GM19468 (cell line): ENCODE results near the gene BTBD9.

Experiments
- ATAC-seq: cut with Tn5 transposase; IDR thresholded peaks from one replicate; pipeline ENCODE4 v1.9.1; 2021; ENCODE audit warnings: mild to moderate bottlenecking, moderate library complexity, moderate number of reproducible peaks; ENCODE audit not compliant: unreplicated experiment; ENCODE audit errors: extremely low read depth

BTBD9 gene

DNA sequence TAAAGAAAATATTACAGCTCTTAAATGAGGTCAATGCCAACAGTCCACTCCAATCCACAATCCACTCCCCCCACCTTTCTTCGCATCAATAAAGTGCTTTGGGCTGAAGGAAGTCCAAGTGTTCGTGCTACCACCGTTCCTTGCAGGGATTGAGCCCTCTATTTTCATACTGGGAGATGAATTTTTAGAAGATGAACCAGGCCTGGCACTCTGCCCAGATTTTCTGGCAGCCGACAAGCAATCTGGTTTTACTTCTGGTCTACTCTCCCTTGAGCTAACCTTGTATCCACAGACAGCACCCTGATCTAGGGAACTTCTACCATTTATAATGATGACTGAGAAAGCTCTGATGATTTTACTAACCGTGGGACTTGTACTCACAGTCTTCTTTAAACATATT lies 72.3 kb downstream of the BTBD9 start:
- no peak for ATAC-seq

DNA sequence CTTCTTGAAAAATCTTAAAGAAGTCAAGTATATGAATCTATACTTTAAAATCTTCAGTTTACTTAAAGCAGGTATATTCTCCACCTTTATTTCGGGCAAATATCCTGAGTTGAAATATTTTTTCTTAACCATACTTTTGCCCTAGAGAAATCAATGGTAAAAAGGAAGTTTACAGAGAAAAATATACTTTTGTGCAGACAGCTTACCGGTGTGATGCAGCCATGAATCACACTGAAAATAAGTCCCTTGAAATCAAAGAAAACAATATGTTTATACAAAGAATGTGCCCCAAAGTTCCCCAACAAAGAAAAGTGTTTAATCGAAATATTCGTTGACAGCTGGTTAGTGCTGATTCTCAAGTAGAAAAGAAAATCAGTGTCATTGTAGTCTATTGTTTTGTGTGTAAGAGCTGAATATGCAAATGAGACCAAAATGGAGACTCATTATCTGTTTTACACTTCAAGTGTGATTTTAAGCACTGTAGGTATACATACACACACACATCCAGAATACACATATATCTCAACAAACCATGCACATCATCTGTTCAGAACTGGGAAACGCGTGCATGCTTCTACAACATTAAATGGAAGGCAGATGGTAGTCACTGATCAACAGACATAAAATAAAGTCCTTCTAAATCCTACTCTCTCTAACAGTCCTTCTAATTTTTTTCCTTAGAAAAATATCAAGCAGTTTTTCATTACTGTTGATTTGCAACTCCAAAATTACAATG lies 73.3 kb downstream of the BTBD9 start:
- no peak for ATAC-seq

DNA sequence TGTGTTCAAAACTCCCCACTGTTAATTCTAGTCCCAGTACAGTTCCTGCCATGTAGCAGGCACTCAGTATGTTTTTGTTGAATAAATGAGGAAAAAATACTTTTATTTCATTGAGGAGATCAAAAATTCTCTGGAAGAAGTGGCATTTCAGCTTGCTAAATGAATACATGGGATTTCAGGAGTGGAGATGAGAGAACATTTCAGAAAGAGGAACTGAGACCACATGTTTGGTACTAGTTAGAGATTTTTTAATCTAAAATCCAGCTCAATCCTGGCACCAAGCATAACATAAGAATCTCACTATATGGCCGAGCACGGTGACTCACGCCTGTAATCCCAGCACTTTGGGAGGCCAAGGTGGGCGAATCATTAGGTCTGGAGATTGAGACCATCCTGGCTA lies 75.4 kb downstream of the BTBD9 start:
- ATAC-seq: no peak

DNA sequence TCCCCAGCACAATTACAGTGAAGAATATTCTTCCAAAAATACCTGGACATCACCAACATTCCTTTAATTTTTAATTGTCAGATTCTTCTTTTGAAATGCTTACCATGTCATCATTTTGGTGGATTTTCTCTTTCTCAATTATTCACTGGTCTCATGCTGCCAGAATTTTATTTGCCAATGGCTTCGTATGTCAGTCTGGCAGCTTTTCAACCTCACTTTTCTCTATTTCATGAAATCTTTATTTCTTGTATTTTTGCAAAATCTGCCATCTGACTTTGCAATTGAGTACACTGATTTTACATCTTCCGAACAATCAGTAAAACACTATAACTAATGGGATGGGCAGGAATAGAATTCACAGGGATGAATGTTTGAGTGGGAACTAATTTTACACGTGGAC lies 84.1 kb downstream of the BTBD9 start:
- no peak for ATAC-seq

DNA sequence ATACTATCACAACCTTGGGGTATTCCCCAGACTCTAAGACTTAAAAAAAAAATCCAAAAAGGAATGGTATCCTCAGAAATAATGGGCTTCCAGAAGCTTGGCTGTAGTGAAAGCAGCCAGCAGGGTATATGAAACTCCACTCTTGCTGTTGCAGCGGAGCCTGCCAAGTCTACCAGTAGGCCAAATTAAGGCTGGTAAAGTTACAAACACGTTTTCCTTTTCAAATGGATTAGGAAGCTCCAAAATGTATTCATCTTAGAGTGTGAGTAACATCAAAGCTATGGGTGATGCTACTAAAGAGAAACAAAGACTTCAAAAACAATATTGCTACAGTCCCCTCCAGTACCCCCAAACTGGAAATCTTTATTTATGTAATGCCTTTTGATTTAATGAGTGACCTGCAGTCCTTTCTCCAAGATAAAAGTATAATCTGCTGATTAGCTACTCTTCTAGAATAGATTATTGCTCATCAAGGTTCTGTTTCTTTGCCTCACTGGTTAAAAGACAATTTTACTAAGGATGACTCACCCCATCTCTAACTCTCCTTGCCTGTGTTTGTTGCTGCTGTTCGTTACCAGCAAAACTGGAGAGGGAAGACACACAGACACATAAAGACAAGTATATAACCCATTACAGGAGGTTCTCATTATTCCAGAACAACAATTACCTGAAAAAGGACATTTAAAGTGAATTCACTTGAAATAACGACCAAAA lies 84.9 kb downstream of the BTBD9 start:
- ATAC-seq: no peak

DNA sequence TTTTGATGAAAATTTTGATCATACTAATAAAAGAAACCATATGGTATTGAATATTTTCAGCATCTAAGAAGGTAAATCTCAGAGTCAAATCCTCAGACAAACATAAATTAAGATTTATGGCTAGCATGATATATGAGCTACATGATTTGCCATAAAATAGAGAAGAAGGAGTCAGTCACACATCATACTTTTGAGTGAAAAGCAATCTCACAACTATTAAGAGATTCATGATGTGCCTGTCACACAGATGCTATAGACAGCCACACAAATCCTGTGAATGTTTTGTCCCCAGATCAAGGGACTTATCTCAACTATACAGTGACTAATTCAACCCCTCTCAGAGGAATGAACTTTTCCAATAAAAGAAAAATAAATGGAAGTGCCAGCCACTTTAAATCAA lies 85.7 kb downstream of the BTBD9 start:
- ATAC-seq: no peak

DNA sequence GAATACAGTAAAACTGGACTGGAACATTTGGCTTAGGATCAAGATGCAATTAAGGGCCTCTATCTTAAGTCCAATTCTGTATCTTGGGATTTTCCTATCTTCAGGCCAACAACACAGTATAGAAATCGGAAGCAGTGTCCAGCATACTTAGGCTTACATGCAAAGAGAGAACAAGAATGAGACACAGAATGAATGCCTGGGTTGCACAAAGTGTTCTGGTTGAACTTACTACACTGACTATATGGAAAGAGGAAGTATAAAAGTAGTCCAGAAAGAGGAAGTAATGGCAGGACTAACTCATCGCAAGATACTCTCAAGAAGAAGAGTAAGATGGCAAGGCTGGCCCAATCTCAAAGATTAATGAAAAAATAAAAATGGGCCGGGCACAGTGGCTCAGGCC lies 87.6 kb downstream of the BTBD9 start:
- peak; percentile 72 for ATAC-seq

DNA sequence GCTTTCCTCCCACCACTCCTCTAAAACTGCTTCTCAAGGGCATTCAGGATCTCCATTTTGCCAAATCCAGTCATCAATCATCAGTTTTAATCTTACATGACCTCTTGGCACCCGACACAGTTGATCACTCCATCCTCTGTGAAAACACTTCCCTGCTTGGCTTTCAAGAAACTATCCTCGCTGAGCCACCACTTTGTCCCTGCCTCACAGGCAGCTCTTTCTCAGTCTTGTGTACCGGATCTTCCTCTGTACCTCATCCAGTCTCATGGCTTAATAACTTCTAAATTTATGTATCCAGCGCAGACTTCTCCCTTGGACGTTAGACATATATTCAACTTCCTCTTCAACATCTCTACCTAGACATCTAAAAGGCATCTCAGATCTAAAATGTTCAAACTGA lies 89.9 kb downstream of the BTBD9 start:
- no peak for ATAC-seq

DNA sequence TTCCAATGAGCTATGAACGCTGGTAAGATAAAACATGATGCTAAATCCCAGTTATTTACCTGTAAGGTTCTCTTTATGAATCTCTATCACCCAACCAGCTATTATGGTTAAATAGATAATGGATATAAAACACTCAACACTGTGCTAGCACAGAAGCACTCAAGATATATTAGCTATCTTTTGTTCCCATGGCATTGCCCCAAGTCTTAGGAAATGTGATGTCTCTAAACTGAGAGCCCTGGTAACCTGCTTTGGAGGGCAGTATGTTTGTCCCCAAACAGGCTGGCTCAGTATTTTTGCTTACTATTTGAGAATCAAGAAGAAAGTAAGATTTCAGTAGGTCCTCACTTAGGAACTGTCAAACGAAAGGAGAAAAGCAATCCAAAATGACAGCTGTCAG lies 90.5 kb downstream of the BTBD9 start:
- ATAC-seq: no peak

DNA sequence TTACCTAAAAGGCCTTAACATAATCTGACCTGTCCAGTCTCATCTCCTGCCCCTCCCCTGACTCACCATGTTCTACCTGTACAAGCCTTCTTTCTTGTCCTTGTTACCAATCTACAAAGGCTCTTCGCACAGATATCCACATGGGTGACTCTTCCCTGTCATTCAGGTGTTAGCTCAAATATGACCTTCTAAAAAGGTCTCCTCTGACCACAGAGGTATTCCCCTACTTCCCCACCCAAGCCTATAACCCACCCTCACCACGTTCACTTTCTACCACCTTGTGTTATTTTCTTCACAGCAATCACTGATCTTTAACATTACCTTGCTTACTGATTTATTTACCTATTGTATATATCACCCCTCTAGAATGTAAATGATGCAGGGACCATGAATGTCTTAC lies 96.7 kb downstream of the BTBD9 start:
- no peak for ATAC-seq

DNA sequence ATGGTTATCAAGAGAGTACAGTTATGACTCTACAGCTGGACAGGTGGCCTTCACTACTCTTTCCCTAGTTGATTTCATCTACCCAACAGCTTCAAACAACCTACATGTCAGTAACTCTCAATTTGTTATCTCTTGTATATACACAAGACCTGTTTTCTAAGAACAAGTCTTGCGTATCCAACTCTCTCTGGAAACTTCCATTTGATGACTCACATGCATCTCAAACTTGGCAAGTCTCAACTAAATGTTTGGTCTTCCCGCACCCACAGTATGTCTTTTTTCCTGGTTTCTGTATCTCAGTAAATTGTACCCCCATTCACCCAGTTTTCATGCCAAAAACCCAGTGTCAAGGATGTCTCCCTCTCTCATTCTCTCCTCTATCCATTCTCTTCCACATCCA lies 97.7 kb downstream of the BTBD9 start:
- ATAC-seq: no peak

DNA sequence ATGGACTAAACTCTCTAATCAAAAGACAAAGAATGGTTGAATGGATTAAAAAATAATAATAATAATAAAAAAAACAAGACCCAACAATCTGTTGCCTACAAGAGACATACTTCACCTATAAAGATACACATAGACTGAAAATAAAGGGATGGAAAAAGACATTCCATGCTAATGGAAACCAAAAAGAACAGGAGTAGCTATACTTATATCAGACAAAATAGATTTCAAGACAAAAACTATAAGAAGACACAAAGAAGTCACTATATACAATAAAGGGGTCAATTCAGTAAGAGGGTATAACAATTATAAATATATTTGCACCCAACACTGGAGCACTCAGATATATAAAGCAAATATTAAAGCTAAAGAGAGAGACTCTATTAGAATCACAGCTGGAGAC lies 106.7 kb downstream of the BTBD9 start:
- no peak for ATAC-seq

DNA sequence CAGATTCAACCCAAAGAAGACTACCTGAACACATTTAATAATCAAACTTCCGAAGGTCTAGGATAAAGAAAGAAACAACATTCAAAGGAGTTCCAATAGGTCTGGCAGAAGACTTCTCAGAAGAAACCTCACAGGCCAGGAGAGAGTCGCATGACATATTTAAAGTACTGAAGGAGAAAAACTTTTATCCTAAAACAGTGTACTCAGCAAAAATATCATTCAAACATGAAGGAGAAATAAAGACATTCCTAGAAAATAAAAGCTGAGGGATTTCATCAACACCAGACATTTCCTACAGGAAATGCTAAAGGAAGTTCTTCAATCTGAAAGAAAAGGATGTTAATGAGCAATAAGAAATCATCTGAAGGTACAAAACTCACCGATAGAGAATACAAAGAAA lies 108.6 kb downstream of the BTBD9 start:
- no peak for ATAC-seq

DNA sequence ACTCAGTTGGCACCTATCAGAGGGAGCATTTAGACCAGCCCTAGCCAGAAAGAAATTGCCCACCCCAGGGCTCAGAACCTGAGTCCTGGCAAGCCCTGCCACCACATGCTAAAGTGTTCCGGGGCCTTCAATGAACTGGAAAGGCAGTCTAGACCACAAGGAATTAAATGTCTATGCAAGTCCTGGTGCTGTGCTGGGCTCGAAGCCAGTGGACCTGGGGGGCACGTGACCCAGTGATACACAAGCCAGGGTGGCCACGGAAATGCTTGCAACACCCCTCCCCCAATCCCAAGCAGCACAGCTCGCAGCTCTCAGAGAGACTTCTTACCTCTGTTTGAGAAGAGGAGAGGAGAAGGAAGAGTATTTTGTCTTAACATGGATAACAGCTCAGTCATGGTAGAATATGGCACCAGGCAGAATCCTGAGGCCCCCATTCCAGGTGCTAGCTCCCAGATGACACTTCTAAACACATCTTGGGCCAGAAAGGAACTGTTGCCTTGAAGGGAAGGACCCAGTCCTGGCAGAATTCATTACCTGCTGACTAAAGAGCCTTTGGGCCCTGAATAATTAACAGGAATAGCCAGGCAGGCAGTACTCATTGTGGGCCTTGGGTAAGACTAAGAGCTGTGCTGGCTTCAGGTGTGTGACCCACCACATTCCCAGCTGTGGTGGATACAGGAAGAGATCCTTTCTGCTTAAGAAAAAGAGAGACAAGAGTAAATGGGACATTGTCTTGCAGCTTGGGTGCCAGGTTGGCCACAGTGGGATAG lies 111.3 kb downstream of the BTBD9 start:
- ATAC-seq: no peak

DNA sequence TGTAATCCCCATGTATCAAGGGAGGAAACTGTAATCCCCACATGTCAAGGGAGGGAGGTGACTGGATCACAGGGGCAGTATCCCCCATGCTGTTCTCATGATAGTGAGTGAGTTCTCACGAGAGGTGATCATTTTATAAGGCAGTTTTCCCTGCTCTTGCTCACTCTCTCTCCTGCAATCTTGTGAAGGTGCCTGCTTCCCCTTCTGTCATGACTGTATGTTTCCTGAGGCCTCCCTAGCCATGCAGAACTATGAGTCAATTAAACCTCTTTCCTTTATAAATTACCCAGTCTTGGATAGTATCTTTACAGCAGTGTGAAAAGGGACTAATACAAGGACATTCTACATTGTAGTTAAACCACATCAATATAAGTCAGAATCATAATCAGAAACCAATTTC lies 112.4 kb downstream of the BTBD9 start:
- ATAC-seq: no peak

DNA sequence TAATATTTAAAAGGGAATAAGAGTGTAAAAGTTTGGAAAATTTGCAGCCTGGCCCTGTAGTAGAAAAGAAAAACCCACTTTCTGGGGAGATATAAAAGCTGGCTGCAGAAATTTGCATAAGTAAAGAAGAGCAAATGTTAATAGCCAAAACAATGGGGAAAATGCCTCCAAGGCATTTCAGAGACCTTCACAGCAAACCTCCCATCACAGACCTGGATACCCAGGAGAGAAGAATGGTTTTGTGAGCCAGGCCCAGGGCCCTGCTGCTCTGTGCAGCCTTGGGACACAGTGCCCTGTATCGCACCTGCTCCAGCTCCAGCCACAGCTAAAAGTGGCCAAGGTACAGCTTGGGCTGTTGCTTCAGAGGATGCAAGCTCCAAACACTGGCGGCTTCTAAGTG lies 113.8 kb downstream of the BTBD9 start:
- ATAC-seq: no peak

DNA sequence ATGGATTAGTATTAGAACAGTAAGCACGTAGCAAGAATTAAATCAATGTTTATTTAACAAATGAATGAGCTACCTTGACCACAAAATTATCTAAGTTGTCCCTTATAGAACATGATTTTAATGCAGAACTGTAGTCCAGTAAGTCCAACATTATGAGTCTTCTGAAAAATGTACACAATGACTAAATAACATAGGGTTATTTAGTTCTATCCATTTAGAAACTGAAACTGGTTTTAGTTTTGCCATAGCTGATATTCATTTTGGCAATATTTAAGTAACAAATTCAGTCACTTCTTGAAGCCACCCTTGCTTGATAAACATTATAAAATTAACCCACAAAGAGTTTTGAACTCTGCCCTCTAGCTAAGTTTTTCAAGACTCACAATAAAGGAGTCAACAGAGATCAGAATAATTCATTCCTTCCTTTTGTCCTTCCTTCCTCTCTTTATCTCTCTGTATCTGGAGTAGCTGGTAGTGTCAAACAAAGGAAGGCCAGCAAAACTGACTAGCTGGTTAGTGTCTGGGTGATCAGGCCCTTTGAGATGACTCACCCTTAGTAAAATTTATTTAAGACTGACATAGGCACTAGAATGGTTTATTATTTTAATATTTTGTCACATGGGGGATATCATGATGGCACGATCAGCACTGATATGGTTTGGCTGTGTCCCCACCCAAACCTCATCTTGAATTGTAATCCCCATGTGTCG lies 115.1 kb downstream of the BTBD9 start:
- ATAC-seq: no peak

DNA sequence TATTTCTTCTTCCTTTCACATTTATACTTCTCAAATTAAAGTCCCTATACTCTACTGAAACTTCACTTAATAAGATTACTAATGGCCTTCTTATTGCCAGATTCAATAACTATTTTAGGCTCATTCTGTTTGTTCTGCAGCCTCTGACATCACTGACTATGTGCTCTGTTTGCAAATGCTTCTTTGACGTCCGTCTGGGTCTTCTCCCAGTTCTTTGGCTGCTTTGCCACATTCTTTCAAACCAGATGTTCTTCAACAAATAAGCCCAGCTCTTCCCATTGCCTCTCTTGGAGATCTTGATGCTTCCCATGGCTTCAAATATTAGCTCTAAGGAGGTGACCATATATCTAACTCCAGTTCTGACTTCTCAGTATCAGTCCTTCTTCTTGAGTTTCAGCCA lies 117.4 kb downstream of the BTBD9 start:
- no peak for ATAC-seq

DNA sequence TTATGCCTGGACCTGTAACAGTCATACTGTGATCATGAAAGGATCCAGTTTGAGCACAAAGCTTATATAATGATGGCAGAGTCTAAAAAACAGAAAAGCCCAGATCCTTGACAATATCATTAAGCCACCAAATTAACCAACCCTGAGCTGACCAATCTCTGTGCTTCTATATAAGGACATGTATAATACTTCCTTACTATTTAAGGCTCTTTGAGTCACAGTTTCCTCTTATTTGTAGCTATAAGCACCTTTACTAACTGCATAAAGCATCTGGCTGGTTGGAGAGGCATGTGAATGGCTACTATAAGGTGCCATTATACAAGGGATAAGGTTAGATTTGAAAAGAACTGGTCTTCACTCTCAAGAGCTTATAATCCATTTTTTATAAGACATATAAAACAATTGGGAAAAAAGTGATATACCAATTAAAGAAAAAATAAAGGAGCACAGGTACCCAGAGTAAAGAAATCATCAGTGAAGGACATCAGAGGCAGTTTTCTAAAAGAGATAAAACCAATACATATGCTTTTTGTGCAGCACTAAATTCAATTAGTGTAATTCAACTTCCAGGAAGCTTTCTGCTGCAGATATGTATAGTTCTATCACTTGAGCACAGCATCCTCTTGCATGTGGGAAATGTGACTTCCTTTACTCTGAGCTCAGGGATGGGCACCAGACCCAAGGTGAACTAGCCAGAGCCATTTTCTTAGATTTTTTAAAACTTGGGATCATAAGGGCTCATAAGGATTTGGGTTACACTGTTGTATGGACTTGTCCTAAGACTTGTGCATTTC lies 121.0 kb downstream of the BTBD9 start:
- ATAC-seq: no peak

DNA sequence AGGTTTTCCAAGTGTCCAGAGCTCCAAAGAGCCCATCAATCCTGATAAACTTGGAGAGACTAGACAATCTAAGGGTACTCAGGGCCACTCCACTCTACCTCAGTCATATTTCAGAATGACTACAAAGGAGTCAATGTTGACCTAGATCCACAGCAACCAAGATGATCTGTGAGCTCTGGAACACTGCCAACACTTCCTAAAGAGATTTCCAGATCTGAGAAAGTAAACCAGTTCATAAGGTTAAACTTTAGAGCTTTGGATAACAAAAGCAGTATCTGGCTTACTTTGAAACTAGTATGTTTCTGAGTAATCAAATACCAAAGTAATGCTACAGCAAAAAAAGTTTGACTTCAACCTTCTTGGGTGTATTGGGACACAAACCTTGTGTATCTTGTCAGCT lies 122.7 kb downstream of the BTBD9 start:
- no peak for ATAC-seq
